GM23338 (cell line): Measurements from ENCODE around the gene SOX2. TPM values are rescaled to one million over a fixed set of nuclear protein-coding genes. Genes with fewer than 3 reads are reported as not detected.

Experiments used
- ATAC-seq: fragments of 200-7000 bp; cut with Tn5 transposase; 3 replicates; pipeline ENCODE4 v1.9.1; 2020
- DNase-seq: peaks from one replicate; pipeline ENCODE4 v3.0.0-alpha.2; 2015; ENCODE audit warnings: low spot score
- H2AFZ ChIP-seq: fragments of 200-600 bp; sonication (generic); 2 replicates; pipeline ENCODE4 v1.8.0; 2016; ENCODE audit warnings: antibody characterized with exemption, mild to moderate bottlenecking, moderate library complexity
- H3F3A ChIP-seq: fragments of 200-600 bp; sonication (generic); replicated peaks from 2 replicates; pipeline ENCODE4 v1.8.0; 2017; ENCODE audit warnings: antibody characterized with exemption, mixed run types, low read depth
- H3K27ac ChIP-seq: fragments of 200-600 bp; sonication (generic); 2 replicates; pipeline ENCODE4 v1.6.1; 2016; ENCODE audit warnings: low read depth
- H3K27me3 ChIP-seq: fragments of 200-600 bp; sonication (generic); 2 replicates; pipeline ENCODE4 v1.8.0; 2016; ENCODE audit warnings: mild to moderate bottlenecking, mixed run types, moderate library complexity; ENCODE audit not compliant: insufficient read depth
- H3K36me3 ChIP-seq: fragments of 200-600 bp; sonication (generic); 2 replicates; pipeline ENCODE4 v1.8.0; 2016; ENCODE audit warnings: mild to moderate bottlenecking; ENCODE audit not compliant: insufficient read depth
- H3K4me1 ChIP-seq: fragments of 200-600 bp; sonication (generic); 2 replicates; pipeline ENCODE4 v1.8.0; 2016; ENCODE audit warnings: mild to moderate bottlenecking, moderate library complexity; ENCODE audit not compliant: insufficient read depth
- H3K4me2 ChIP-seq: fragments of 200-600 bp; sonication (generic); 2 replicates; pipeline ENCODE4 v1.7.1; 2017; ENCODE audit warnings: mixed run types
- H3K4me3 ChIP-seq: fragments of 200-600 bp; sonication (generic); 2 replicates; pipeline ENCODE4 v1.6.1; 2016; ENCODE audit warnings: mixed run types
- H3K79me2 ChIP-seq: fragments of 200-600 bp; sonication (generic); replicated peaks from 2 replicates; pipeline ENCODE4 v1.8.0; 2017; ENCODE audit warnings: mild to moderate bottlenecking; ENCODE audit not compliant: insufficient read depth
- H3K9me2 ChIP-seq: fragments of 200-600 bp; sonication (generic); 2 replicates; pipeline ENCODE4 v1.8.0; 2017; ENCODE audit not compliant: insufficient read depth
- H4K20me1 ChIP-seq: fragments of 200-600 bp; sonication (generic); replicated peaks from 2 replicates; pipeline ENCODE4 v1.8.0; 2017; ENCODE audit warnings: mild to moderate bottlenecking; ENCODE audit not compliant: insufficient read depth
- H3K27ac Mint-ChIP-seq: 2 replicates; pipeline ENCODE4 v1.8.0; 2020; ENCODE audit warnings: inconsistent platforms, mild to moderate bottlenecking, moderate library complexity, mixed read lengths
- H3K27me3 Mint-ChIP-seq: 3 replicates; pipeline ENCODE4 v1.8.0; 2022; ENCODE audit warnings: low read depth, mild to moderate bottlenecking, moderate library complexity, mixed read lengths, inconsistent platforms; ENCODE audit not compliant: insufficient read depth, poor library complexity
- H3K36me3 Mint-ChIP-seq: 3 replicates; pipeline ENCODE4 v1.8.0; 2021; ENCODE audit warnings: low read depth, mild to moderate bottlenecking, inconsistent platforms, moderate library complexity, mixed read lengths
- H3K4me1 Mint-ChIP-seq: 3 replicates; pipeline ENCODE4 v1.8.0; 2020; ENCODE audit warnings: mild to moderate bottlenecking, inconsistent platforms, mixed read lengths
- H3K4me3 Mint-ChIP-seq: 3 replicates; pipeline ENCODE4 v1.8.0; 2021; ENCODE audit warnings: moderate library complexity, mild to moderate bottlenecking, inconsistent platforms, mixed read lengths
- H3K9me3 Mint-ChIP-seq: 3 replicates; pipeline ENCODE4 v1.8.0; 2020; ENCODE audit warnings: moderate library complexity, mild to moderate bottlenecking, inconsistent platforms, mixed read lengths
- CREB1 ChIP-seq: fragments of 250-450 bp; sonication (Bioruptor Pico); IDR thresholded peaks from 2 replicates; pipeline ENCODE4 v1.5.0; 2020; ENCODE audit warnings: low read depth, mild to moderate bottlenecking, moderate library complexity
- EZH2phosphoT487 ChIP-seq: fragments of 200-600 bp; sonication (generic); IDR thresholded peaks from one replicate; pipeline ENCODE4 v1.8.1; 2018; ENCODE audit warnings: antibody characterized with exemption; ENCODE audit not compliant: unreplicated experiment
- POLR2AphosphoS5 ChIP-seq: IDR thresholded peaks from 2 replicates; pipeline ENCODE4 v1.6.1; 2016; ENCODE audit warnings: antibody characterized with exemption, low read depth
- ZNF114 ChIP-seq: fragments of 250-450 bp; sonication (Bioruptor Pico); IDR thresholded peaks from 2 replicates; pipeline ENCODE4 v1.5.0; 2020; ENCODE audit warnings: mild to moderate bottlenecking, moderate library complexity
- polyA plus RNA-seq: library from polyadenylated mRNA; unstranded; fragments of >200 nt; fragmentation: Nextera tagmentation; extraction: Ambion mirVana; gene quantifications from 2 replicates; pipeline ENCODE4 v1.2.1, GENCODE V29; 2016
- total RNA-seq: library from RNA; depleted of rRNA; stranded (reverse); fragments of >200 nt; shearing (Covaris generic); gene quantifications from 2 replicates; pipeline ENCODE4 v1.2.3, GENCODE V29; 2014
- TF ChIP-seq, protein P1 (sequence below): fragments of 250-450 bp; sonication (Bioruptor Pico); IDR thresholded peaks from 2 replicates; pipeline ENCODE4 v1.5.0; 2020; ENCODE audit warnings: mild to moderate bottlenecking, moderate library complexity
- TF ChIP-seq, protein P2 (sequence below): IDR thresholded peaks from one replicate; pipeline ENCODE4 v1.6.1; 2018; ENCODE audit warnings: antibody characterized with exemption; ENCODE audit not compliant: unreplicated experiment
- TF ChIP-seq, protein P3 (sequence below), 2 experiments: fragments of 200-600 bp in 1 of 2; sonication (generic) in 1 of 2; conservative IDR thresholded peaks; 2 replicates each; pipeline versions ENCODE4 v1.5.1 to v1.6.1; 2016 to 2017; ENCODE audit warnings: antibody characterized with exemption in 2 of 2, low read depth in 2 of 2, mild to moderate bottlenecking in 2 of 2, moderate library complexity in 1 of 2

Gene SOX2
- total and polyA plus RNA-seq, 2 experiments from 2014 or later, result 105 to 228 TPM

DNA sequence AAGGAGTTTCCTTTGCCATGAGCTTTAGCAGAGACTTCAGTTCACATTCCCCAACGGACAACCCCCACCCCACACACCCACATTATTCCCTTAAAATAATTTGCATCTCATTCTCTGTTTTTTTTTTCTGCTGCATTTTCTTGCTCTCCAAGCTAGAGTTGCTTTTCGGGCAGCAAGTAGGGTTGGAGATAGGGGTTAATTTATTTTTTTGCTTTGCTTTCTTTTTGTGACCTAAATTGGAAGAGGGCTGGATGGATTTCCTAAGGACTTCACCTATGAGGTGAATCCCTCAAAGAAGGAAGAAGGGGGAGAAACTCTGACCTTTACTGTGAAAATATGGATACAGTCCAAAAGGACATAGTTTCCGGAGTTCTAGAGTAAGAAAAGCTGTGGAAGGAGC lies 6.6 kb downstream of the SOX2 start:
- ATAC-seq (no peak), DNase-seq (no peak)
- Mint-ChIP-seq H3K4me3 (no peak overlapping the region; the same call in 1 of the 3 replicates), H3K36me3 (peaks cover 57% of the 10 kb centered on the region), H3K4me1 (peaks cover 67% of the 10 kb centered on the region), H3K9me3 (peaks cover under 1% of the 10 kb centered on the region; the same call in 2 of the 3 replicates), H3K27me3 (peaks cover 32% of the 10 kb centered on the region), H3K27ac (peak overlapping the region; percentile 92)
- no peaks in the 10 kb centered on the region for H4K20me1 ChIP-seq
- H3K9me2 ChIP-seq, result no peaks in the 10 kb centered on the region
- H3K4me3 ChIP-seq, result peak overlapping the region; percentile 51
- no peaks in the 10 kb centered on the region for H3K36me3 ChIP-seq
- TF ChIP-seq, protein P1, sequence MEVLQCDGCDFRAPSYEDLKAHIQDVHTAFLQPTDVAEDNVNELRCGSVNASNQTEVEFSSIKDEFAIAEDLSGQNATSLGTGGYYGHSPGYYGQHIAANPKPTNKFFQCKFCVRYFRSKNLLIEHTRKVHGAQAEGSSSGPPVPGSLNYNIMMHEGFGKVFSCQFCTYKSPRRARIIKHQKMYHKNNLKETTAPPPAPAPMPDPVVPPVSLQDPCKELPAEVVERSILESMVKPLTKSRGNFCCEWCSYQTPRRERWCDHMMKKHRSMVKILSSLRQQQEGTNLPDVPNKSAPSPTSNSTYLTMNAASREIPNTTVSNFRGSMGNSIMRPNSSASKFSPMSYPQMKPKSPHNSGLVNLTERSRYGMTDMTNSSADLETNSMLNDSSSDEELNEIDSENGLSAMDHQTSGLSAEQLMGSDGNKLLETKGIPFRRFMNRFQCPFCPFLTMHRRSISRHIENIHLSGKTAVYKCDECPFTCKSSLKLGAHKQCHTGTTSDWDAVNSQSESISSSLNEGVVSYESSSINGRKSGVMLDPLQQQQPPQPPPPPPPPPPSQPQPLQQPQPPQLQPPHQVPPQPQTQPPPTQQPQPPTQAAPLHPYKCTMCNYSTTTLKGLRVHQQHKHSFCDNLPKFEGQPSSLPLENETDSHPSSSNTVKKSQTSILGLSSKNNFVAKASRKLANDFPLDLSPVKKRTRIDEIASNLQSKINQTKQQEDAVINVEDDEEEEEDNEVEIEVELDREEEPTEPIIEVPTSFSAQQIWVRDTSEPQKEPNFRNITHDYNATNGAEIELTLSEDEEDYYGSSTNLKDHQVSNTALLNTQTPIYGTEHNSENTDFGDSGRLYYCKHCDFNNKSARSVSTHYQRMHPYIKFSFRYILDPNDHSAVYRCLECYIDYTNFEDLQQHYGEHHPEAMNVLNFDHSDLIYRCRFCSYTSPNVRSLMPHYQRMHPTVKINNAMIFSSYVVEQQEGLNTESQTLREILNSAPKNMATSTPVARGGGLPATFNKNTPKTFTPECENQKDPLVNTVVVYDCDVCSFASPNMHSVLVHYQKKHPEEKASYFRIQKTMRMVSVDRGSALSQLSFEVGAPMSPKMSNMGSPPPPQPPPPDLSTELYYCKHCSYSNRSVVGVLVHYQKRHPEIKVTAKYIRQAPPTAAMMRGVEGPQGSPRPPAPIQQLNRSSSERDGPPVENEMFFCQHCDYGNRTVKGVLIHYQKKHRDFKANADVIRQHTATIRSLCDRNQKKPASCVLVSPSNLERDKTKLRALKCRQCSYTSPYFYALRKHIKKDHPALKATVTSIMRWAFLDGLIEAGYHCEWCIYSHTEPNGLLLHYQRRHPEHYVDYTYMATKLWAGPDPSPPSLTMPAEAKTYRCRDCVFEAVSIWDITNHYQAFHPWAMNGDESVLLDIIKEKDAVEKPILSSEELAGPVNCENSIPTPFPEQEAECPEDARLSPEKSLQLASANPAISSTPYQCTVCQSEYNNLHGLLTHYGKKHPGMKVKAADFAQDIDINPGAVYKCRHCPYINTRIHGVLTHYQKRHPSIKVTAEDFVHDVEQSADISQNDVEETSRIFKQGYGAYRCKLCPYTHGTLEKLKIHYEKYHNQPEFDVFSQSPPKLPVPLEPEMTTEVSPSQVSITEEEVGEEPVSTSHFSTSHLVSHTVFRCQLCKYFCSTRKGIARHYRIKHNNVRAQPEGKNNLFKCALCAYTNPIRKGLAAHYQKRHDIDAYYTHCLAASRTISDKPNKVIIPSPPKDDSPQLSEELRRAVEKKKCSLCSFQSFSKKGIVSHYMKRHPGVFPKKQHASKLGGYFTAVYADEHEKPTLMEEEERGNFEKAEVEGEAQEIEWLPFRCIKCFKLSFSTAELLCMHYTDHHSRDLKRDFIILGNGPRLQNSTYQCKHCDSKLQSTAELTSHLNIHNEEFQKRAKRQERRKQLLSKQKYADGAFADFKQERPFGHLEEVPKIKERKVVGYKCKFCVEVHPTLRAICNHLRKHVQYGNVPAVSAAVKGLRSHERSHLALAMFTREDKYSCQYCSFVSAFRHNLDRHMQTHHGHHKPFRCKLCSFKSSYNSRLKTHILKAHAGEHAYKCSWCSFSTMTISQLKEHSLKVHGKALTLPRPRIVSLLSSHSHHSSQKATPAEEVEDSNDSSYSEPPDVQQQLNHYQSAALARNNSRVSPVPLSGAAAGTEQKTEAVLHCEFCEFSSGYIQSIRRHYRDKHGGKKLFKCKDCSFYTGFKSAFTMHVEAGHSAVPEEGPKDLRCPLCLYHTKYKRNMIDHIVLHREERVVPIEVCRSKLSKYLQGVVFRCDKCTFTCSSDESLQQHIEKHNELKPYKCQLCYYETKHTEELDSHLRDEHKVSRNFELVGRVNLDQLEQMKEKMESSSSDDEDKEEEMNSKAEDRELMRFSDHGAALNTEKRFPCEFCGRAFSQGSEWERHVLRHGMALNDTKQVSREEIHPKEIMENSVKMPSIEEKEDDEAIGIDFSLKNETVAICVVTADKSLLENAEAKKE (CRISPR knock-in tag), result no peak
- no peak overlapping the region for H2AFZ ChIP-seq
- peaks cover 23% of the 10 kb centered on the region for H3K27me3 ChIP-seq
- H3K4me1 ChIP-seq, result peaks cover 68% of the 10 kb centered on the region
- peak overlapping the region; percentile 67; the same call in 1 of the 2 replicates for H3K27ac ChIP-seq
- H3K4me2 ChIP-seq, result peak overlapping the region; percentile 78
- no peaks in the 10 kb centered on the region; the same call in none of the 2 replicates for H3F3A ChIP-seq
- H3K79me2 ChIP-seq, result peaks cover 73% of the 10 kb centered on the region

DNA sequence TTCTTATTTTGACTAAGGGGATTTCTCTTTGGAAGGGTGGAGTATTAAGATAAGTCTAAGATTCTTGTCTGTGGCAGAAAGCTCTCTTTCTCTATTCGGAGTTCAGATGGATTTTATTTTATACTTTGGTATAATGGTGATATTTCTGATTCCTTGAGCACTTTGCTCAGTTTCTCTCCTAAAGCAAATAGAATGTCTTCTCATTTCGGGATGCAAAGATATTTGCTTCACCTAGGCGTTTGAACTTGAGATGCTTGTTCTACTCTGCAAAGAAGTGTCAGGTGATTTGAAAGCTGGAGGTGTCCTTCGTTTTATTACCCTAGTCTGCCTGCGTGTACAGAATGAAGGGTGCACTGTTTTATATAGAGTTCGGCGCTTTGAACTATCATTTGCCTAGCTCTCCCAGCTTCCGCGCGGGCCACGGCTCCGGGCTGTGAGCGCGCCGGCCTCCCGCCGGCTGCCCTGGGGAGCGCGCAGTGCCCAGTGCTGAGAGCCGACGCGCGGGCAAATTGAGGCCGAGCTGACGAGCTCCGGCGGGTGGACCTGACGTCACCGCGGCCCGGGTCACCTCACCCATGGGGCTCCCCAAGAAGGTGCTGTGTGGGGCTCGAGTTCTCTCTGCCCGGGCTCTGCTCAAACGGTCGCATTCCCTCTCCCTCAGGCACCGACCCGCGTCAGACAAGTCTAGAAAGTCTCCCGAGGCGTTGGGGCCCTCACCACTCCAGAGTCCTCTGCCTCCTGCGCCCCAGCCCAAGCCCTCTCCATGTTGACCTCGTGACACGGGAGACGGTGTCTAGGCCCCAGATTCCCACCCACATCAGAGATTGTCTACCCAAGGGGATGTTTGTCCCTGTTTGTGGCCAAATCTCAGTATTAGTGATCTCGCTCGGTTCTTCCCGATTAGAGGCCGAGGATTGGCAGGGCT lies 7.5 kb downstream of the SOX2 start:
- peak overlapping the region; percentile 78 for H3K4me2 ChIP-seq
- Mint-ChIP-seq H3K36me3 (peaks cover 50% of the 10 kb centered on the region), H3K4me3 (peak overlapping the region; percentile 39), H3K27me3 (peaks cover 40% of the 10 kb centered on the region), H3K9me3 (peaks cover 2% of the 10 kb centered on the region; the same call in 1 of the 3 replicates), H3K27ac (peak overlapping the region; percentile 59), H3K4me1 (peaks cover 76% of the 10 kb centered on the region)
- peaks cover 77% of the 10 kb centered on the region for H3K4me1 ChIP-seq
- peaks cover 32% of the 10 kb centered on the region for H3K27me3 ChIP-seq
- peak overlapping the region; percentile 51 for H3K4me3 ChIP-seq
- H3K9me2 ChIP-seq, result no peaks in the 10 kb centered on the region
- no peaks in the 10 kb centered on the region for H3K36me3 ChIP-seq
- peak overlapping the region; percentile 67; the same call in 1 of the 2 replicates for H3K27ac ChIP-seq
- H3K79me2 ChIP-seq, result peaks cover 64% of the 10 kb centered on the region
- H2AFZ ChIP-seq, result no peak overlapping the region
- H4K20me1 ChIP-seq, result no peaks in the 10 kb centered on the region
- ATAC-seq (peak; percentile 21), DNase-seq (no peak)
- no peaks in the 10 kb centered on the region; the same call in none of the 2 replicates for H3F3A ChIP-seq
- TF ChIP-seq EZH2phosphoT487, result no peak
- no peak for TF ChIP-seq ZNF114 (CRISPR knock-in tag)
- TF ChIP-seq CREB1 (CRISPR knock-in tag), result no peak
- TF ChIP-seq, protein P2, sequence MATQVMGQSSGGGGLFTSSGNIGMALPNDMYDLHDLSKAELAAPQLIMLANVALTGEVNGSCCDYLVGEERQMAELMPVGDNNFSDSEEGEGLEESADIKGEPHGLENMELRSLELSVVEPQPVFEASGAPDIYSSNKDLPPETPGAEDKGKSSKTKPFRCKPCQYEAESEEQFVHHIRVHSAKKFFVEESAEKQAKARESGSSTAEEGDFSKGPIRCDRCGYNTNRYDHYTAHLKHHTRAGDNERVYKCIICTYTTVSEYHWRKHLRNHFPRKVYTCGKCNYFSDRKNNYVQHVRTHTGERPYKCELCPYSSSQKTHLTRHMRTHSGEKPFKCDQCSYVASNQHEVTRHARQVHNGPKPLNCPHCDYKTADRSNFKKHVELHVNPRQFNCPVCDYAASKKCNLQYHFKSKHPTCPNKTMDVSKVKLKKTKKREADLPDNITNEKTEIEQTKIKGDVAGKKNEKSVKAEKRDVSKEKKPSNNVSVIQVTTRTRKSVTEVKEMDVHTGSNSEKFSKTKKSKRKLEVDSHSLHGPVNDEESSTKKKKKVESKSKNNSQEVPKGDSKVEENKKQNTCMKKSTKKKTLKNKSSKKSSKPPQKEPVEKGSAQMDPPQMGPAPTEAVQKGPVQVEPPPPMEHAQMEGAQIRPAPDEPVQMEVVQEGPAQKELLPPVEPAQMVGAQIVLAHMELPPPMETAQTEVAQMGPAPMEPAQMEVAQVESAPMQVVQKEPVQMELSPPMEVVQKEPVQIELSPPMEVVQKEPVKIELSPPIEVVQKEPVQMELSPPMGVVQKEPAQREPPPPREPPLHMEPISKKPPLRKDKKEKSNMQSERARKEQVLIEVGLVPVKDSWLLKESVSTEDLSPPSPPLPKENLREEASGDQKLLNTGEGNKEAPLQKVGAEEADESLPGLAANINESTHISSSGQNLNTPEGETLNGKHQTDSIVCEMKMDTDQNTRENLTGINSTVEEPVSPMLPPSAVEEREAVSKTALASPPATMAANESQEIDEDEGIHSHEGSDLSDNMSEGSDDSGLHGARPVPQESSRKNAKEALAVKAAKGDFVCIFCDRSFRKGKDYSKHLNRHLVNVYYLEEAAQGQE, result no peak
- TF ChIP-seq, protein P3, sequence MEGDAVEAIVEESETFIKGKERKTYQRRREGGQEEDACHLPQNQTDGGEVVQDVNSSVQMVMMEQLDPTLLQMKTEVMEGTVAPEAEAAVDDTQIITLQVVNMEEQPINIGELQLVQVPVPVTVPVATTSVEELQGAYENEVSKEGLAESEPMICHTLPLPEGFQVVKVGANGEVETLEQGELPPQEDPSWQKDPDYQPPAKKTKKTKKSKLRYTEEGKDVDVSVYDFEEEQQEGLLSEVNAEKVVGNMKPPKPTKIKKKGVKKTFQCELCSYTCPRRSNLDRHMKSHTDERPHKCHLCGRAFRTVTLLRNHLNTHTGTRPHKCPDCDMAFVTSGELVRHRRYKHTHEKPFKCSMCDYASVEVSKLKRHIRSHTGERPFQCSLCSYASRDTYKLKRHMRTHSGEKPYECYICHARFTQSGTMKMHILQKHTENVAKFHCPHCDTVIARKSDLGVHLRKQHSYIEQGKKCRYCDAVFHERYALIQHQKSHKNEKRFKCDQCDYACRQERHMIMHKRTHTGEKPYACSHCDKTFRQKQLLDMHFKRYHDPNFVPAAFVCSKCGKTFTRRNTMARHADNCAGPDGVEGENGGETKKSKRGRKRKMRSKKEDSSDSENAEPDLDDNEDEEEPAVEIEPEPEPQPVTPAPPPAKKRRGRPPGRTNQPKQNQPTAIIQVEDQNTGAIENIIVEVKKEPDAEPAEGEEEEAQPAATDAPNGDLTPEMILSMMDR (conservative IDR thresholded peaks at IDR 0.05; ENCODE audit: low read depth in 2 of 2), result no peak
- no peak for TF ChIP-seq POLR2AphosphoS5
